ENCODE measurements around the gene ZC3H12A.

- TF ChIP-seq CTCF (IDR thresholded peaks at IDR 0.05) (no peak), POLR2AphosphoS5 (IDR thresholded peaks at IDR 0.05; ENCODE audit: insufficient read depth in 1 of 2, low read depth in 1 of 2) (no peak), POLR2A (IDR thresholded peaks at IDR 0.05) (peak in 1 of 2 donors; percentile 0)
Observed at GRCh38 chr1:37477198-37477931, 3.0 kb downstream of the ZC3H12A start.

All from vagina (tissue), 2 donors.